ENCODE results near the gene BPI.

DNA sequence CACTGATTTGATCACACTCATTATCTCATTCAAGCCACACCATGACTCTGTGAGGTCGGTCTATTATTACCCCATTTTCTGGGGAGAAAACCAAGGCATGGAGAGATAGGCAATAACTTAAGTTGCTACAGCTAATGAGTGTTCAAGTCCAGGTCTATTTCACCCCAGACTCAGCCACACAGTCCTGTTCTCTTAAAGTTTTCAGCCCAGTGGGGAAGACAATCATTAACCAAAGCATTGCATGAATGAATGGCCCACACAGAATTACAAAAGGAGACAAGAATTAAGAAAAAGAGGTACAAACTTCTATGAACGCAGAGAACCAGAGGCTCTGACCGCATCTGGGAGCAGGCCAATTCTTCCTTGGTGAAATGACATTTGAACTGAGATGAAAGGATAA is 7.1 kb downstream of the BPI start:
- TF ChIP-seq, protein P1, sequence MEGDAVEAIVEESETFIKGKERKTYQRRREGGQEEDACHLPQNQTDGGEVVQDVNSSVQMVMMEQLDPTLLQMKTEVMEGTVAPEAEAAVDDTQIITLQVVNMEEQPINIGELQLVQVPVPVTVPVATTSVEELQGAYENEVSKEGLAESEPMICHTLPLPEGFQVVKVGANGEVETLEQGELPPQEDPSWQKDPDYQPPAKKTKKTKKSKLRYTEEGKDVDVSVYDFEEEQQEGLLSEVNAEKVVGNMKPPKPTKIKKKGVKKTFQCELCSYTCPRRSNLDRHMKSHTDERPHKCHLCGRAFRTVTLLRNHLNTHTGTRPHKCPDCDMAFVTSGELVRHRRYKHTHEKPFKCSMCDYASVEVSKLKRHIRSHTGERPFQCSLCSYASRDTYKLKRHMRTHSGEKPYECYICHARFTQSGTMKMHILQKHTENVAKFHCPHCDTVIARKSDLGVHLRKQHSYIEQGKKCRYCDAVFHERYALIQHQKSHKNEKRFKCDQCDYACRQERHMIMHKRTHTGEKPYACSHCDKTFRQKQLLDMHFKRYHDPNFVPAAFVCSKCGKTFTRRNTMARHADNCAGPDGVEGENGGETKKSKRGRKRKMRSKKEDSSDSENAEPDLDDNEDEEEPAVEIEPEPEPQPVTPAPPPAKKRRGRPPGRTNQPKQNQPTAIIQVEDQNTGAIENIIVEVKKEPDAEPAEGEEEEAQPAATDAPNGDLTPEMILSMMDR (IDR thresholded peaks at IDR 0.05; ENCODE audit: insufficient read depth, low read length), result no peak
- TF ChIP-seq REST (IDR thresholded peaks at IDR 0.05; ENCODE audit: insufficient replicate concordance, low read depth) (no peak), GABPA (IDR thresholded peaks at IDR 0.05; ENCODE audit: low read depth) (no peak)

Measured in HL-60 (cell line).